Measurements from ENCODE around the gene FSD1.
"Not testable (repeated sequence)": the region's sequence is repeated elsewhere in the genome, so short reads cannot be mapped to it uniquely, and the experiment has no call there.

Gene FSD1

GRCh38 chr19:4286141-4286540, 18.3 kb upstream of the FSD1 start:
- not testable (repeated sequence) for DNase-seq

GRCh38 chr19:4288091-4288777, 16.2 kb upstream of the FSD1 start:
- no peak for DNase-seq

- DNase-seq: no peak
Measured at GRCh38 chr19:4291184-4291732, 13.1 kb upstream of the FSD1 start.

- DNase-seq: no peak
Measured at GRCh38 chr19:4292515-4292914, 11.9 kb upstream of the FSD1 start.

GRCh38 chr19:4294389-4294788, 10.0 kb upstream of the FSD1 start:
- no peak for DNase-seq

- DNase-seq: peak; percentile 68
Measured at GRCh38 chr19:4295972-4296771, 8.2 kb upstream of the FSD1 start.

- DNase-seq: no peak
Measured at GRCh38 chr19:4297901-4298809, 6.2 kb upstream of the FSD1 start.

GRCh38 chr19:4298810-4299550, 5.4 kb upstream of the FSD1 start:
- DNase-seq: no peak

- DNase-seq: no peak
Measured at GRCh38 chr19:4300589-4300988, 3.8 kb upstream of the FSD1 start.

- no peak for DNase-seq
Measured at GRCh38 chr19:4301590-4302242, 2.7 kb upstream of the FSD1 start.

- DNase-seq: no peak
Measured at GRCh38 chr19:4302243-4302640, 2.2 kb upstream of the FSD1 start, which contains the start of gene TMIGD2. Gene TMIGD2, minus strand, starts transcription at chr19:4302389. Its CDS starts 4 bp downstream, at chr19:4302385.

- DNase-seq: no peak
Measured at GRCh38 chr19:4303819-4304537, 420 bp upstream of the FSD1 start.

- DNase-seq: no peak
Measured at GRCh38 chr19:4305257-4305612, 837 bp downstream of the FSD1 start.

- no peak for DNase-seq
Measured at GRCh38 chr19:4305659-4306058, 1.3 kb downstream of the FSD1 start.

- DNase-seq: no peak
Measured at GRCh38 chr19:4310247-4311121, 6.1 kb downstream of the FSD1 start.

GRCh38 chr19:4313847-4314490, 9.6 kb downstream of the FSD1 start:
- no peak for DNase-seq

GRCh38 chr19:4316956-4317355, 12.6 kb downstream of the FSD1 start:
- DNase-seq: no peak

GRCh38 chr19:4318460-4318859, 14.1 kb downstream of the FSD1 start:
- no peak for DNase-seq

GRCh38 chr19:4319067-4319718, 14.8 kb downstream of the FSD1 start:
- no peak for DNase-seq
